ENCODE measurements around the gene STYXL2. TPM values are rescaled to one million over a fixed set of nuclear protein-coding genes. Genes with fewer than 3 reads are reported as not detected.

Gene STYXL2
- total and polyA plus RNA-seq, 4 donors = 0.69 to 1.2 (median 0.99) TPM

DNA sequence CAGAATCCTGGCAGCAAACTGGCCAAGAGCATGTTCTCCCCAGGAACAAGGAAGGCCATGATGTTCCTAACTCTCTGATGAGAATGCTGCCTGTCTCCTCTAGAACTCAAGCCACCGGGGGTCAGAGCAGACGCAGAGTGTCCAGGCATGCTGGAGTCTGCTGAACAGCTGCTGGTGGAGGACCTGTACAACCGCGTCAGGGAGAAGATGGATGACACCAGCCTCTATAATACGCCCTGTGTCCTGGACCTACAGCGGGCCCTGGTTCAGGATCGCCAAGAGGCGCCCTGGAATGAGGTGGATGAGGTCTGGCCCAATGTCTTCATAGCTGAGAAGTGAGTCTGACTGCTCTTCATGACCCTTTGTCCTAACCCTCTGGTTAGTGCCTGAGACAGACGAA is 23.4 kb downstream of the STYXL2 start:
- no peak overlapping the region for H3K27ac ChIP-seq (ENCODE audit: low read depth, low read length)
- DNase-seq (ENCODE audit: low read depth in 4 of 6, low spot score in 6 of 6) = no peak
- no peaks in the 10 kb centered on the region for H3K27me3 ChIP-seq (ENCODE audit: control insufficient read depth, insufficient read depth, low read length)
- H3K9me3 ChIP-seq (ENCODE audit: control insufficient read depth, insufficient read depth, low read length) = no peaks in the 10 kb centered on the region
- H3K4me3 ChIP-seq (ENCODE audit: low read depth, low read length) = no peak overlapping the region
- H3K36me3 ChIP-seq (ENCODE audit: control insufficient read depth, insufficient read depth, low read length) = no peaks in the 10 kb centered on the region
- peaks cover 17% of the 10 kb centered on the region for H3K4me1 ChIP-seq (ENCODE audit: control insufficient read depth, insufficient read depth, low read length)
- WGBS (ENCODE audit: insufficient coverage) = 98% methylated on average over 9 of the region's 9 CpGs

DNA sequence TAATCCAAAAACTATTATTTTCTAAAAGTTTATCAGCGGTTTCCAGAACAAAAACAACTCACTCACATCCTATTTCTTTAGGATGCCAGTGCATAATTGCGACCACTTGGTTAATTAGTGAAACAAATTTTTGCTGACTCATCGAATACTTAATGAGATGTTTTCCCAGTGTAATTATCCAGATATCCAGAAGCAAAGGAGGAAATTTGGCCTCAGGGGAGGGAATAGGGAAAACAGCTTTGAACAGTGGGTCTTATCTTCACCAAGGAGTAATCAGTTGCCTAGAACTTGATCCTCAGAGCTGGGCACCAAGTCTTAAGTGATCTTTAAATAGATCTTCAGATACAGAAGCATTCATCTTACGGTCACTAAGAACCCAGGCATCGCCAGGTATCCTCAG is 24.3 kb downstream of the STYXL2 start:
- no peaks in the 10 kb centered on the region for H3K36me3 ChIP-seq (ENCODE audit: control insufficient read depth, insufficient read depth, low read length)
- H3K9me3 ChIP-seq (ENCODE audit: control insufficient read depth, insufficient read depth, low read length) = no peaks in the 10 kb centered on the region
- WGBS (ENCODE audit: insufficient coverage) = 57% methylated on average over 2 of the region's 5 CpGs
- no peak for DNase-seq (ENCODE audit: low read depth in 4 of 6, low spot score in 6 of 6)
- no peaks in the 10 kb centered on the region for H3K27me3 ChIP-seq (ENCODE audit: control insufficient read depth, insufficient read depth, low read length)
- H3K4me3 ChIP-seq (ENCODE audit: low read depth, low read length) = no peak overlapping the region
- peaks cover 17% of the 10 kb centered on the region for H3K4me1 ChIP-seq (ENCODE audit: control insufficient read depth, insufficient read depth, low read length)
- no peak overlapping the region for H3K27ac ChIP-seq (ENCODE audit: low read depth, low read length)

DNA sequence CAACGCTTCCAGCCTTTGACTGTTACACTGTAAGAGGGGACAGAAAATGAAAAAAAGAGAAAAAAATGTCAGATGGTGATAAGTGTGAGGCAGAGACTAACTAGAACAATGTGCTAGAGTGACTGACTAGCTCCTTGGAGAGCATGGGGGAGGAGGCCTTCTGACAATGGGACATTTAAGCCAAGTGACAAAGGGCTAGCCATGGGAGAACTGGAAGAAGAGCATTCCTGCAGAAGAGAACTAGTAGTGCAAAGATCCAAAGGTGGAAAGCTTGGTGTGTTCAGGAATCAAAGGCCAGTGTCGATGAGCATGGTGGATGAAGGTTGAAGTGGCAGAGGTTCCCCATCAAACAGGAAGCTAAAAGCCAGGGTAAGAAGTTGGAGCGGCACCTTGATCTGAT is 25.8 kb downstream of the STYXL2 start:
- H3K27ac ChIP-seq (ENCODE audit: low read depth, low read length) = no peak overlapping the region
- H3K27me3 ChIP-seq (ENCODE audit: control insufficient read depth, insufficient read depth, low read length) = no peaks in the 10 kb centered on the region
- H3K36me3 ChIP-seq (ENCODE audit: control insufficient read depth, insufficient read depth, low read length) = no peaks in the 10 kb centered on the region
- 67% methylated on average over 2 of the region's 3 CpGs for WGBS (ENCODE audit: insufficient coverage)
- no peak overlapping the region for H3K4me3 ChIP-seq (ENCODE audit: low read depth, low read length)
- H3K4me1 ChIP-seq (ENCODE audit: control insufficient read depth, insufficient read depth, low read length) = peaks cover 17% of the 10 kb centered on the region
- no peaks in the 10 kb centered on the region for H3K9me3 ChIP-seq (ENCODE audit: control insufficient read depth, insufficient read depth, low read length)
- DNase-seq (ENCODE audit: low read depth in 4 of 6, low spot score in 6 of 6) = no peak

DNA sequence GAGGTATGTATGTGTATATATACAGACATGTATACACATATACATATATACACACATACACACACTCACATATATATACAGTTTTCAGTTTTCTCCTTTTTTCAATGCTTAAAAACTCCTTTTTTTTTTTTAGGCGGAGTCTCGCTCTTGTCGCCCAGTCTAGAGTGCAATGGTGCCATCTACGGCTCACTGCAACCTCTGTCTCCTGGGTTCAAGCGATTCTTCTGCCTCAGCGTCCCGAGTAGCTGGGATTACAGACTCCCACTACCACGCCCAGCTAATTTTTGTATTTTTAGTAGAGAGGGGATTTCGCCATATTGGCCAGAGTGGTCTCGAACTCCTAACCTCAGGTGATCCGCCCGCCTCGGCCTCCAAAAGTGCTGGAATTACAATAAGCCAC is 27.0 kb downstream of the STYXL2 start:
- Histone ChIP-seq H3K4me3 (ENCODE audit: low read depth, low read length) (peak overlapping the region; percentile 38), H3K27ac (ENCODE audit: low read depth, low read length) (no peak overlapping the region), H3K27me3 (ENCODE audit: control insufficient read depth, insufficient read depth, low read length) (no peaks in the 10 kb centered on the region), H3K4me1 (ENCODE audit: control insufficient read depth, insufficient read depth, low read length) (peaks cover 14% of the 10 kb centered on the region), H3K9me3 (ENCODE audit: control insufficient read depth, insufficient read depth, low read length) (no peaks in the 10 kb centered on the region), H3K36me3 (ENCODE audit: control insufficient read depth, insufficient read depth, low read length) (no peaks in the 10 kb centered on the region)
- DNase-seq (ENCODE audit: low read depth in 4 of 6, low spot score in 6 of 6) = no peak
- 40% methylated on average over 3 of the region's 13 CpGs for WGBS (ENCODE audit: insufficient coverage)

DNA sequence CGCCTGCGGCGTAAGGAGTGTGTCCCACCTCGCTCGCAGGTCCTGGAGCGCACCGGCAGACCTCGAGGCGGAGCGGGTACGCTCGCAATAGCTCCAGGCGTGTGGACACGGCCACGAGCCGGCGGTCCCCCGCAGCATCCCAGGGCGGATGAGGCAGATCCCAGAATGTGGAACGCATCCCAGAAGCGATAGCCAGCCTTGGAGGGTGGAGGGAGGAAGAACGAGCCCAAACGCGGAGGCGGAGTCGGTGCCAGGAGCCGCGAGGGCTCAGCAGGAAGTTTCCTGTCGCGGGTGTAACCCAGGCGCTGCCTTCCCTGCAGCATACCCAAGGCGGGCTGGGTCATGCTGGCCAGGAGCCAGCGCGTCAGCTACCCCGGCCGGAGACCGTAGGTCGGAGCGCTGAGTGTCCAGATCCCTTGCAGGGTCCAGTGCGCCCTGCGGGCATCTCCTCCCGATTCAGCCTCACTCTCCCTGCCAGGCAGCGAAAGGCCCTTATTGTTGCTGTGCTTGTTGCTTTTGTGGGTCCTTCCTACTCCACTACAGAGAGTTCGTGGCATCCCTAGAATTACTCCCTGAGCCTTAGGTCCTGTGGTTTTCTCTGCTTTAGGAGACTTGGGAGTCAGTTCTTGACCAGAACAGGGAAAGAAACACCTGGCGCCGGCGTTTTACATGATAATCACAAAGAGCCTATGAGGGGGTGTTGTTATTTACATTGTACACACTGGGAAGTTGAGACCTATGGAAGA is 27.7 kb downstream of the STYXL2 start:
- WGBS (ENCODE audit: insufficient coverage) = 8% methylated on average over 40 of the region's 47 CpGs
- Histone ChIP-seq H3K27me3 (ENCODE audit: control insufficient read depth, insufficient read depth, low read length) (no peaks in the 10 kb centered on the region), H3K4me3 (ENCODE audit: low read depth, low read length) (peak overlapping the region; percentile 38), H3K9me3 (ENCODE audit: control insufficient read depth, insufficient read depth, low read length) (no peaks in the 10 kb centered on the region), H3K4me1 (ENCODE audit: control insufficient read depth, insufficient read depth, low read length) (peaks cover 14% of the 10 kb centered on the region), H3K27ac (ENCODE audit: low read depth, low read length) (no peak overlapping the region), H3K36me3 (ENCODE audit: control insufficient read depth, insufficient read depth, low read length) (no peaks in the 10 kb centered on the region)
- peak in 2 of 6 donors; percentile 62 to 75 for DNase-seq (ENCODE audit: low read depth in 4 of 6, low spot score in 6 of 6)

DNA sequence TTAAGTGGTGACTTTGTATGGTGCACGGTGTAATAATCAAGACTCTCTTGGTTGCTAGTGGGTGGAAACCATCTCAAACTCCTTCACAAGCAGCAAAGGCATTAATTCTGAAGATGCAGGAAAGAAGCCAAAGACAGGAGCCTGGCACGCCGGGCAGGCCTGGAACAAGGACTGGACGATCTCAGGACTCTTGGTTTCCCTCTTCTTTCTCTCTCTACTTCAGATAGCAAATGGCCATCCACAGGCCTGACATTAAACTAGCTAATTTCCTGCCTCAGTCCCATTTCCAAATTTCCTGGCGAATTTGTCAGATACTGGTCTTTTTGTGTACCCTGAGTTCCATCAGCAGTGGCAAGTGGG is 28.2 kb downstream of the STYXL2 start:
- no peak for DNase-seq (ENCODE audit: low read depth in 4 of 6, low spot score in 6 of 6)
- H3K4me1 ChIP-seq (ENCODE audit: control insufficient read depth, insufficient read depth, low read length) = peaks cover 14% of the 10 kb centered on the region
- H3K4me3 ChIP-seq (ENCODE audit: low read depth, low read length) = no peak overlapping the region
- no peak overlapping the region for H3K27ac ChIP-seq (ENCODE audit: low read depth, low read length)
- 69% methylated on average over 4 of the region's 5 CpGs for WGBS (ENCODE audit: insufficient coverage)
- H3K36me3 ChIP-seq (ENCODE audit: control insufficient read depth, insufficient read depth, low read length) = no peaks in the 10 kb centered on the region
- H3K9me3 ChIP-seq (ENCODE audit: control insufficient read depth, insufficient read depth, low read length) = no peaks in the 10 kb centered on the region
- H3K27me3 ChIP-seq (ENCODE audit: control insufficient read depth, insufficient read depth, low read length) = no peaks in the 10 kb centered on the region

DNA sequence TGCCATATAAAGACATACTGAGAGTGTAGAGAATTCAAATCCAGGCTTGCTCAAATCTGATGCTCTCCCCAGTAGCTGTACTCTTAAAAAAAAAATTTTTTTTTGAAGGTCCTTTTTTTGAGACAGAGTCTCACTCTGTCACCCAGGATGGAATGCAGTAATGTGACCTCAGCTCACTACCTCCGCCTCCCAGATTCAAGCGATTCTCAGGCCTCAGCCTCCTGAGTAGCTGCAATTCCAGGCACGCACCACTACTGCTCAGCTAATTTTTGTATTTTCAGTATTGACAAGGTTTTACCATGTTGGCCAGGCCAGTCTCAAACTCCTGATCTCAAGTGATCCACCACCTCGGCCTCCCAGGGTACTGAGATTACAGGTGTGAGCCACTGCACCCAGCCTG is 28.7 kb downstream of the STYXL2 start:
- H3K27ac ChIP-seq (ENCODE audit: low read depth, low read length) = no peak overlapping the region
- no peak overlapping the region for H3K4me3 ChIP-seq (ENCODE audit: low read depth, low read length)
- H3K36me3 ChIP-seq (ENCODE audit: control insufficient read depth, insufficient read depth, low read length) = no peaks in the 10 kb centered on the region
- no peaks in the 10 kb centered on the region for H3K27me3 ChIP-seq (ENCODE audit: control insufficient read depth, insufficient read depth, low read length)
- peaks cover 14% of the 10 kb centered on the region for H3K4me1 ChIP-seq (ENCODE audit: control insufficient read depth, insufficient read depth, low read length)
- H3K9me3 ChIP-seq (ENCODE audit: control insufficient read depth, insufficient read depth, low read length) = no peaks in the 10 kb centered on the region
- DNase-seq (ENCODE audit: low read depth in 4 of 6, low spot score in 6 of 6) = no peak
- 94% methylated on average over 2 of the region's 4 CpGs for WGBS (ENCODE audit: insufficient coverage)

DNA sequence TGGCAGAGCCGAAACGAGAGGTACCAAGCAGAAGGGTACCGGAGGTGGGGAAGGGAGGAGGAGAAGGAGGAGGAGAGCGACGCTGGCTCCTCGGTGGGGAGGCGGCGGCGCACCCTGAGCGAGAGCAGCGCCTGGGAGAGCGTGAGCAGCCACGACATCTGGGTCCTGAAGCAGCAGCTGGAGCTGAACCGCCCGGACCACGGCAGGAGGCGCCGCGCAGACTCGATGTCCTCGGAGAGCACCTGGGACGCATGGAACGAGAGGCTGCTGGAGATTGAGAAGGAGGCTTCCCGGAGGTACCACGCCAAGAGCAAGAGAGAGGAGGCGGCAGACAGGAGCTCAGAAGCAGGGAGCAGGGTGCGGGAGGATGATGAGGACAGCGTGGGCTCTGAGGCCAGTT is 32.4 kb downstream of the STYXL2 start:
- WGBS (ENCODE audit: insufficient coverage) = 88% methylated on average over 27 of the region's 28 CpGs
- no peaks in the 10 kb centered on the region for H3K27me3 ChIP-seq (ENCODE audit: control insufficient read depth, insufficient read depth, low read length)
- no peak overlapping the region for H3K4me3 ChIP-seq (ENCODE audit: low read depth, low read length)
- H3K36me3 ChIP-seq (ENCODE audit: control insufficient read depth, insufficient read depth, low read length) = no peaks in the 10 kb centered on the region
- no peak overlapping the region for H3K27ac ChIP-seq (ENCODE audit: low read depth, low read length)
- DNase-seq (ENCODE audit: low read depth in 4 of 6, low spot score in 6 of 6) = no peak
- peaks cover 5% of the 10 kb centered on the region for H3K4me1 ChIP-seq (ENCODE audit: control insufficient read depth, insufficient read depth, low read length)
- no peaks in the 10 kb centered on the region for H3K9me3 ChIP-seq (ENCODE audit: control insufficient read depth, insufficient read depth, low read length)

DNA sequence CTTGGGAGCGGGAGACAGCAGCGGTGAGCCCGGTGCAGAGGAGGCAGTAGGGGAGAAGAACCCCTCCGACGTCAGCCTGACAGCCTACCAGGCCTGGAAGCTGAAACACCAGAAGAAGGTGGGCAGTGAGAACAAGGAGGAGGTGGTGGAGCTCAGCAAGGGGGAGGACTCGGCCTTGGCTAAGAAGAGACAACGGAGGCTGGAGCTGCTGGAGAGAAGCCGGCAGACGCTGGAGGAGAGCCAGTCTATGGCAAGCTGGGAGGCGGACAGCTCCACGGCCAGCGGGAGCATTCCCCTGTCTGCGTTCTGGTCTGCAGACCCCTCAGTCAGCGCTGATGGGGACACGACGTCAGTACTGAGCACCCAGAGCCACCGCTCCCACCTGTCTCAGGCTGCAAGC is 32.9 kb downstream of the STYXL2 start:
- Histone ChIP-seq H3K4me1 (ENCODE audit: control insufficient read depth, insufficient read depth, low read length) (no peaks in the 10 kb centered on the region), H3K27ac (ENCODE audit: low read depth, low read length) (no peak overlapping the region), H3K9me3 (ENCODE audit: control insufficient read depth, insufficient read depth, low read length) (no peaks in the 10 kb centered on the region), H3K36me3 (ENCODE audit: control insufficient read depth, insufficient read depth, low read length) (no peaks in the 10 kb centered on the region), H3K4me3 (ENCODE audit: low read depth, low read length) (no peak overlapping the region), H3K27me3 (ENCODE audit: control insufficient read depth, insufficient read depth, low read length) (no peaks in the 10 kb centered on the region)
- 94% methylated on average over 17 of the region's 17 CpGs for WGBS (ENCODE audit: insufficient coverage)
- DNase-seq (ENCODE audit: low read depth in 4 of 6, low spot score in 6 of 6) = no peak

DNA sequence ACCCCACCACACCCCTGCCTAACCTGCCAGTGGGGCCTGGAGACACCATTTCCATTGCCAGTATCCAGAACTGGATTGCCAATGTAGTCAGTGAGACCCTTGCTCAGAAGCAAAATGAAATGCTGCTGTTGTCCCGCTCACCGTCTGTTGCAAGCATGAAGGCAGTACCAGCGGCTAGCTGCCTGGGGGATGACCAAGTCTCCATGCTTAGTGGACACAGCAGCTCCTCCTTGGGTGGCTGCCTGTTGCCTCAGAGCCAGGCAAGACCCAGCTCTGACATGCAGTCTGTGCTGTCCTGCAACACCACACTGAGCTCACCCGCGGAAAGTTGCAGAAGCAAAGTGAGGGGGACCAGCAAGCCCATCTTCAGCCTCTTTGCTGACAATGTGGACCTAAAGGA is 33.4 kb downstream of the STYXL2 start:
- no peak for DNase-seq (ENCODE audit: low read depth in 4 of 6, low spot score in 6 of 6)
- no peaks in the 10 kb centered on the region for H3K27me3 ChIP-seq (ENCODE audit: control insufficient read depth, insufficient read depth, low read length)
- H3K27ac ChIP-seq (ENCODE audit: low read depth, low read length) = no peak overlapping the region
- no peaks in the 10 kb centered on the region for H3K36me3 ChIP-seq (ENCODE audit: control insufficient read depth, insufficient read depth, low read length)
- no peaks in the 10 kb centered on the region for H3K9me3 ChIP-seq (ENCODE audit: control insufficient read depth, insufficient read depth, low read length)
- no peak overlapping the region for H3K4me3 ChIP-seq (ENCODE audit: low read depth, low read length)
- WGBS (ENCODE audit: insufficient coverage) = 97% methylated on average over 5 of the region's 5 CpGs
- H3K4me1 ChIP-seq (ENCODE audit: control insufficient read depth, insufficient read depth, low read length) = no peaks in the 10 kb centered on the region

Data from spinal cord (tissue), 10 donors.